K562 (cell line): Measurements from ENCODE around the gene MAML1. TPM values are rescaled to one million over a fixed set of nuclear protein-coding genes. Genes with fewer than 3 reads are reported as not detected.

Experiments
- CEBPG ChIP-seq, 3 experiments: fragments of 200-800 bp in 1 of 3; sonication (Bioruptor generic) in 1 of 3; sonication (generic) in 1 of 3; formaldehyde crosslinking in 1 of 3; IDR thresholded peaks in 2 of 3; conservative IDR thresholded peaks in 1 of 3; 2 replicates each; pipeline versions ENCODE4 v1.6.1 to v1.8.0; 2016 to 2022; ENCODE audit warnings: missing compliant biosample characterization in 2 of 3, missing genetic modification characterization in 2 of 3, mild to moderate bottlenecking in 1 of 3, missing genetic modification reagents in 1 of 3
- FIP1L1 ChIP-seq: fragments of 200-400 bp; formaldehyde crosslinking; IDR thresholded peaks from 2 replicates; pipeline ENCODE4 v1.6.1; 2018; ENCODE audit warnings: mild to moderate bottlenecking, low read depth, low read length; ENCODE audit not compliant: poor library complexity, severe bottlenecking
- KAT8 ChIP-seq: fragments of 450-650 bp; IDR thresholded peaks from 2 replicates; pipeline ENCODE4 v1.6.1; 2016; ENCODE audit warnings: low read depth, mild to moderate bottlenecking
- TBL1XR1 ChIP-seq, 2 experiments: IDR thresholded peaks; 2 replicates each; pipeline ENCODE4 v1.6.1; 2012; ENCODE audit warnings: improper control_type of control experiment in 2 of 2, low read length in 2 of 2, mild to moderate bottlenecking in 1 of 2
- TFE3 ChIP-seq: fragments of 450-650 bp; formaldehyde crosslinking; IDR thresholded peaks from 2 replicates; pipeline ENCODE4 v1.4.0; 2020; ENCODE audit warnings: mild to moderate bottlenecking, mixed read lengths
- THRB ChIP-seq: fragments of 450-650 bp; formaldehyde crosslinking; conservative IDR thresholded peaks from 2 replicates; pipeline ENCODE4 v1.4.0; 2022; ENCODE audit warnings: mild to moderate bottlenecking, missing genetic modification characterization
- YY1 ChIP-seq, 3 experiments: IDR thresholded peaks; 2 replicates each; pipeline ENCODE4 v1.6.1; 2011; ENCODE audit warnings: low read length in 2 of 3, mild to moderate bottlenecking in 2 of 3, moderate library complexity in 2 of 3, borderline replicate concordance in 1 of 3, control low read depth in 1 of 3, low read depth in 1 of 3; ENCODE audit not compliant: insufficient read depth in 3 of 3, insufficient replicate concordance in 2 of 3, control insufficient read depth in 1 of 3, insufficient read length in 1 of 3; ENCODE audit errors: extremely low read depth in 1 of 3
- ZBTB11 ChIP-seq, 3 experiments: fragments of 200-800 bp in 1 of 3; fragments of 250-450 bp in 1 of 3; fragments of 450-650 bp in 1 of 3; sonication (Bioruptor Pico) in 1 of 3; sonication (Bioruptor generic) in 1 of 3; formaldehyde crosslinking in 1 of 3; IDR thresholded peaks; 2 replicates each; pipeline versions ENCODE4 v1.6.1 to v1.8.0; 2016 to 2022; ENCODE audit warnings: mild to moderate bottlenecking in 2 of 3, missing genetic modification characterization in 2 of 3, missing compliant biosample characterization in 1 of 3, moderate library complexity in 1 of 3
- ZNF778 ChIP-seq: fragments of 450-650 bp; formaldehyde crosslinking; IDR thresholded peaks from 2 replicates; pipeline ENCODE4 v1.4.0; 2020; ENCODE audit warnings: mild to moderate bottlenecking, moderate library complexity
- polyA plus RNA-seq, 8 experiments: library from polyadenylated mRNA; depleted of rRNA in 4 of 8; stranded (reverse) in 5 of 8; unstranded in 3 of 8; fragments of >200 nt; fragmentation: Nextera tagmentation in 2 of 8; fragmentation: Illumina TruSeq in 1 of 8; extraction: Ambion mirVana in 2 of 8; extraction: Trizol in 1 of 8; gene quantifications; 2 replicates each; pipeline versions ENCODE4 v1.2.1 to v1.2.3, GENCODE V29; 2011 to 2014; ENCODE audit warnings: inconsistent platforms in 1 of 8, missing spikeins in 1 of 8
- total RNA-seq, 7 experiments: library from RNA; depleted of rRNA in 6 of 7; stranded (reverse); fragments of >200 nt in 6 of 7; fragmentation: Illumina TruSeq in 2 of 7; extraction: Trizol in 2 of 7; gene quantifications; 2 replicates each; pipeline versions ENCODE4 v1.2.1 to v1.2.3, GENCODE V29; 2011 to 2021; ENCODE audit warnings: low replicate concordance in 1 of 7
- TF ChIP-seq, protein P1 (sequence below): sonication (generic); formaldehyde crosslinking; IDR thresholded peaks from 2 replicates; pipeline ENCODE4 v1.8.1; 2023; ENCODE audit warnings: mild to moderate bottlenecking, missing genetic modification reagents, moderate library complexity
- TF ChIP-seq, protein P2 (sequence below): sonication (generic); IDR thresholded peaks from 2 replicates; pipeline ENCODE4 v1.6.1; 2016
- TF ChIP-seq, protein P3 (sequence below): sonication (generic); formaldehyde crosslinking; IDR thresholded peaks from 2 replicates; pipeline ENCODE4 v1.8.0; 2022; ENCODE audit warnings: mild to moderate bottlenecking, missing genetic modification reagents, borderline replicate concordance

The MAML1 gene
- total and polyA plus RNA-seq, 9 of the 15 experiments (the other 6 are each of a cell fraction or from before 2014, with no cell fraction given) = 0.32 to 18.4 (median 7.0) TPM

DNA sequence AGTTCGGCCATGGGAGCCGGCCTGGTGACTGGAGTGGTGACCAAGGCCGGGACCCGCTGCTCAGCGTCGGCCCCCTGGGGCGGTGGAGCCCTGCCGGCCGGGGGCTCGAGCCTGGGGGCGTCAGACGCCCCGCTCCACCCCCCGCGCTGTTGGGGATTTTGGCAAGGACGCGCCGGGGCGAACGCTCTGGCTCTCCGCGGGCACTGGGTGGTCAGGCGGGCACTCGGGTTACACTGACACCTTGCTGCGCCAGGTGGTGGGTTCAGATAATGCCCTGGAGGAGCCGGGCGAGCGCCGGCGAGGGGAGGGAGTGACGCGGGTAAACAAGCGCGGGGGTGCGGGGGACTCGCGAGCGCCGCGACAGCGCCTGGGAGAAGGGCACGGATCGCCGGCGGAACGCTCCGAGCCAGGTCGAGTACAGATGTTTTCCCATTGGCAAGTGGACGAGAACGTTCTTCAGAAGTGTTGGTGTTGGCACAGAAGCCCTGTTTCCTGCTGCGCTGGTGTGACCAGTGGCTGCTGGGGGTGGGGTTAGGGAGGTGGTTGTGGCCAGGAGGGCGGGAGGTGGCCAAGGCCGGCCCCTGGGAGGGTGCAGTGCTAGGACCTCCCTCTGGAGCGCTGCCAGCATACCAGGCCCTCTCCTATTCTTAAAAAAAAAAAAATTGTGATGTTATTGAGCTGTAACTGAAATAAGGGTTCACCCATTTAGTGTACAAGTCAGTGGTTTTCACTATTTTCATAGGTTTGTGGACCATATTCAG, 88.9 kb downstream of the MAML1 start (continued):
- TF ChIP-seq, protein P1, sequence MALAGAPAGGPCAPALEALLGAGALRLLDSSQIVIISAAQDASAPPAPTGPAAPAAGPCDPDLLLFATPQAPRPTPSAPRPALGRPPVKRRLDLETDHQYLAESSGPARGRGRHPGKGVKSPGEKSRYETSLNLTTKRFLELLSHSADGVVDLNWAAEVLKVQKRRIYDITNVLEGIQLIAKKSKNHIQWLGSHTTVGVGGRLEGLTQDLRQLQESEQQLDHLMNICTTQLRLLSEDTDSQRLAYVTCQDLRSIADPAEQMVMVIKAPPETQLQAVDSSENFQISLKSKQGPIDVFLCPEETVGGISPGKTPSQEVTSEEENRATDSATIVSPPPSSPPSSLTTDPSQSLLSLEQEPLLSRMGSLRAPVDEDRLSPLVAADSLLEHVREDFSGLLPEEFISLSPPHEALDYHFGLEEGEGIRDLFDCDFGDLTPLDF = no peak
- TF ChIP-seq, protein P2, sequence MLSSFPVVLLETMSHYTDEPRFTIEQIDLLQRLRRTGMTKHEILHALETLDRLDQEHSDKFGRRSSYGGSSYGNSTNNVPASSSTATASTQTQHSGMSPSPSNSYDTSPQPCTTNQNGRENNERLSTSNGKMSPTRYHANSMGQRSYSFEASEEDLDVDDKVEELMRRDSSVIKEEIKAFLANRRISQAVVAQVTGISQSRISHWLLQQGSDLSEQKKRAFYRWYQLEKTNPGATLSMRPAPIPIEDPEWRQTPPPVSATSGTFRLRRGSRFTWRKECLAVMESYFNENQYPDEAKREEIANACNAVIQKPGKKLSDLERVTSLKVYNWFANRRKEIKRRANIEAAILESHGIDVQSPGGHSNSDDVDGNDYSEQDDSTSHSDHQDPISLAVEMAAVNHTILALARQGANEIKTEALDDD = no peak
- TF ChIP-seq CEBPG (CRISPR knock-in tag; IDR thresholded peaks at IDR 0.05) = no peak; the same call in 1 of the 2 replicates
- no peak for TF ChIP-seq CEBPG (tag; conservative IDR thresholded peaks at IDR 0.05 in 1 of 2, IDR thresholded peaks at IDR 0.05 in 1 of 2)
- no peak for TF ChIP-seq KAT8
- TF ChIP-seq, protein P3, sequence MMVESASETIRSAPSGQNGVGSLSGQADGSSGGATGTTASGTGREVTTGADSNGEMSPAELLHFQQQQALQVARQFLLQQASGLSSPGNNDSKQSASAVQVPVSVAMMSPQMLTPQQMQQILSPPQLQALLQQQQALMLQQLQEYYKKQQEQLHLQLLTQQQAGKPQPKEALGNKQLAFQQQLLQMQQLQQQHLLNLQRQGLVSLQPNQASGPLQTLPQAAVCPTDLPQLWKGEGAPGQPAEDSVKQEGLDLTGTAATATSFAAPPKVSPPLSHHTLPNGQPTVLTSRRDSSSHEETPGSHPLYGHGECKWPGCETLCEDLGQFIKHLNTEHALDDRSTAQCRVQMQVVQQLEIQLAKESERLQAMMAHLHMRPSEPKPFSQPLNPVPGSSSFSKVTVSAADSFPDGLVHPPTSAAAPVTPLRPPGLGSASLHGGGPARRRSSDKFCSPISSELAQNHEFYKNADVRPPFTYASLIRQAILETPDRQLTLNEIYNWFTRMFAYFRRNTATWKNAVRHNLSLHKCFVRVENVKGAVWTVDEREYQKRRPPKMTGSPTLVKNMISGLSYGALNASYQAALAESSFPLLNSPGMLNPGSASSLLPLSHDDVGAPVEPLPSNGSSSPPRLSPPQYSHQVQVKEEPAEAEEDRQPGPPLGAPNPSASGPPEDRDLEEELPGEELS (CRISPR knock-in tag) = peak; percentile 99
- TF ChIP-seq TBL1XR1 (IDR thresholded peaks at IDR 0.05; ENCODE audit: low read length in 2 of 2) = peak in 1 of 2 experiments; percentile 33; a peak in 1 of 4 replicates
- no peak for TF ChIP-seq THRB (CRISPR knock-in tag)
- no peak for TF ChIP-seq ZNF778 (CRISPR knock-in tag)
- peak in 1 of 3 experiments; percentile 3 for TF ChIP-seq YY1 (IDR thresholded peaks at IDR 0.05; ENCODE audit: borderline replicate concordance in 1 of 3, control insufficient read depth in 1 of 3, extremely low read depth in 1 of 3, insufficient read depth in 3 of 3, insufficient read length in 1 of 3, insufficient replicate concordance in 2 of 3, low read depth in 1 of 3, low read length in 2 of 3)
- no peak for TF ChIP-seq TFE3
- TF ChIP-seq ZBTB11 (CRISPR knock-in tag; IDR thresholded peaks at IDR 0.05) = no peak
- peak; percentile 93 for TF ChIP-seq FIP1L1
